K562 (cell line): ENCODE results near the gene SNX9. TPM values are rescaled to one million over a fixed set of nuclear protein-coding genes. Genes with fewer than 3 reads are reported as not detected.

Experiments used
- ATF7 ChIP-seq: fragments of 450-650 bp; IDR thresholded peaks from 2 replicates; pipeline ENCODE4 v1.7.1; 2014; ENCODE audit warnings: mild to moderate bottlenecking, moderate library complexity
- CREB1 ChIP-seq, 2 experiments: sonication (generic) in 1 of 2; formaldehyde crosslinking in 1 of 2; IDR thresholded peaks; 2 replicates each; pipeline versions ENCODE4 v1.6.1 to v1.8.0; 2012 to 2022; ENCODE audit warnings: inconsistent platforms in 1 of 2, mild to moderate bottlenecking in 1 of 2, missing genetic modification reagents in 1 of 2, moderate library complexity in 1 of 2
- ETV5 ChIP-seq: sonication (generic); formaldehyde crosslinking; IDR thresholded peaks from 2 replicates; pipeline ENCODE4 v1.4.0; 2020; ENCODE audit warnings: low read depth, mild to moderate bottlenecking, missing genetic modification reagents
- HNRNPK ChIP-seq: fragments of 200-400 bp; formaldehyde crosslinking; IDR thresholded peaks from one replicate; pipeline ENCODE4 v1.6.1; 2018; ENCODE audit warnings: mild to moderate bottlenecking, low read depth, low read length; ENCODE audit not compliant: poor library complexity, severe bottlenecking
- KDM5B ChIP-seq: fragments of 200-600 bp; sonication (generic); IDR thresholded peaks from 2 replicates; pipeline ENCODE4 v1.6.1; 2012; ENCODE audit warnings: low read depth, mild to moderate bottlenecking, moderate library complexity, low read length, control low read depth, inconsistent platforms; ENCODE audit not compliant: insufficient replicate concordance
- MCM3 ChIP-seq: fragments of 450-650 bp; IDR thresholded peaks from 2 replicates; pipeline ENCODE4 v1.6.1; 2016
- NCOA4 ChIP-seq: fragments of 450-650 bp; IDR thresholded peaks from 2 replicates; pipeline ENCODE4 v1.6.1; 2018; ENCODE audit warnings: mild to moderate bottlenecking; ENCODE audit not compliant: partially characterized antibody
- NR4A1 ChIP-seq, 2 experiments: fragments of 250-450 bp in 1 of 2; fragments of 450-650 bp in 1 of 2; sonication (Bioruptor Pico) in 1 of 2; IDR thresholded peaks; 2 replicates each; pipeline versions ENCODE4 v1.4.0 to v1.6.1; 2016 to 2020; ENCODE audit warnings: mild to moderate bottlenecking in 2 of 2, missing compliant biosample characterization in 1 of 2, missing genetic modification characterization in 1 of 2, moderate library complexity in 1 of 2
- SMAD3 ChIP-seq: fragments of 450-650 bp; formaldehyde crosslinking; conservative IDR thresholded peaks from 2 replicates; pipeline ENCODE4 v1.4.0; 2020; ENCODE audit warnings: mild to moderate bottlenecking
- polyA plus RNA-seq, 8 experiments: library from polyadenylated mRNA; depleted of rRNA in 4 of 8; stranded (reverse) in 5 of 8; unstranded in 3 of 8; fragments of >200 nt; fragmentation: Nextera tagmentation in 2 of 8; fragmentation: Illumina TruSeq in 1 of 8; extraction: Ambion mirVana in 2 of 8; extraction: Trizol in 1 of 8; gene quantifications; 2 replicates each; pipeline versions ENCODE4 v1.2.1 to v1.2.3, GENCODE V29; 2011 to 2014; ENCODE audit warnings: inconsistent platforms in 1 of 8, missing spikeins in 1 of 8
- total RNA-seq, 7 experiments: library from RNA; depleted of rRNA in 6 of 7; stranded (reverse); fragments of >200 nt in 6 of 7; fragmentation: Illumina TruSeq in 2 of 7; extraction: Trizol in 2 of 7; gene quantifications; 2 replicates each; pipeline versions ENCODE4 v1.2.1 to v1.2.3, GENCODE V29; 2011 to 2021; ENCODE audit warnings: low replicate concordance in 1 of 7
- TF ChIP-seq, protein P1 (sequence below), 3 experiments: fragments of 200-800 bp in 1 of 3; fragments of 250-450 bp in 1 of 3; fragments of 450-650 bp in 1 of 3; sonication (Bioruptor Pico) in 1 of 3; sonication (Bioruptor generic) in 1 of 3; formaldehyde crosslinking in 1 of 3; IDR thresholded peaks; 2 replicates each; pipeline versions ENCODE4 v1.6.1 to v1.8.0; 2016 to 2022; ENCODE audit warnings: mild to moderate bottlenecking in 2 of 3, missing genetic modification characterization in 2 of 3, missing compliant biosample characterization in 1 of 3, moderate library complexity in 1 of 3
- TF ChIP-seq, protein P2 (sequence below): sonication (generic); formaldehyde crosslinking; IDR thresholded peaks from 2 replicates; pipeline ENCODE4 v1.8.0; 2023; ENCODE audit warnings: mild to moderate bottlenecking, missing genetic modification reagents
- TF ChIP-seq, protein P3 (sequence below): IDR thresholded peaks from 2 replicates; pipeline ENCODE4 v1.6.1; 2016; ENCODE audit warnings: missing genetic modification characterization, missing compliant biosample characterization
- TF ChIP-seq, protein P4 (sequence below): fragments of 250-450 bp; sonication (Bioruptor Pico); IDR thresholded peaks from 2 replicates; pipeline ENCODE4 v1.5.0; 2021; ENCODE audit warnings: mild to moderate bottlenecking, moderate library complexity

The SNX9 gene
- total and polyA plus RNA-seq, 9 of the 15 experiments (the other 6 are each of a cell fraction or from before 2014, with no cell fraction given): 6.0 to 81.7 (median 57.1) TPM

DNA sequence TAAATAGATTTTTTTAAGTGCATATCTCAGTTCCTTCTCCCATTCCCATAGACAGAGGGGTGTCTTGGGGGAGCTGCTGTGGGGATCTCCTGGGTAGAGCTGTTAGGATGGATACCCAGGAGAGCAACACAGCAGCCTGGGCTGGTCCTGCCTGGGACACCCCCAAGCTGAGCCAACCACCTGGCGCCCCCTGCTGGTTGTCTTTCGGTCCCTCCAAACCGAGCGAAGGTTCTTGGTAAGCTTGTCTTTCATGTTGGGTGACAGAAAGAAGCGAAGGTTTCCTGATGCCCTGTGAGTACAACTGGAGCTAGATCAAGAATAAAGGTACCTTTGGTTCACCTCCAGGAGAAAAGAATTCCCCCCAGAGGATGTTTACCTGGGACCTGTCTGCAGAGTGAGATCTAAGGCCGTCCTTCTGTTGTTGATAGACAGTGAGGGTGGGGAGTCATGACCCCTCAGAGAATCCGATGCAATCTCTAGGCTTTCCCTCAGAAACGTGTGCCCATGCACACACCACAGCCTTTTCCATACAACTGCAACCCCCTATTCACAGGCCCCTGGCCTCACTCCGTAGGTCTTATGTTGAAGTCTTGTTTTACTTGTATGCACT is 50.8 kb downstream of the SNX9 start (continued):
- TF ChIP-seq ATF7: 0 out of 2 replicates have a peak, but pooled peaks have one; percentile 23
- no peak for TF ChIP-seq NCOA4
- TF ChIP-seq ETV5 (CRISPR knock-in tag): no peak
- no peak for TF ChIP-seq SMAD3 (CRISPR knock-in tag)
- TF ChIP-seq MCM3: no peak
- TF ChIP-seq, protein P1, sequence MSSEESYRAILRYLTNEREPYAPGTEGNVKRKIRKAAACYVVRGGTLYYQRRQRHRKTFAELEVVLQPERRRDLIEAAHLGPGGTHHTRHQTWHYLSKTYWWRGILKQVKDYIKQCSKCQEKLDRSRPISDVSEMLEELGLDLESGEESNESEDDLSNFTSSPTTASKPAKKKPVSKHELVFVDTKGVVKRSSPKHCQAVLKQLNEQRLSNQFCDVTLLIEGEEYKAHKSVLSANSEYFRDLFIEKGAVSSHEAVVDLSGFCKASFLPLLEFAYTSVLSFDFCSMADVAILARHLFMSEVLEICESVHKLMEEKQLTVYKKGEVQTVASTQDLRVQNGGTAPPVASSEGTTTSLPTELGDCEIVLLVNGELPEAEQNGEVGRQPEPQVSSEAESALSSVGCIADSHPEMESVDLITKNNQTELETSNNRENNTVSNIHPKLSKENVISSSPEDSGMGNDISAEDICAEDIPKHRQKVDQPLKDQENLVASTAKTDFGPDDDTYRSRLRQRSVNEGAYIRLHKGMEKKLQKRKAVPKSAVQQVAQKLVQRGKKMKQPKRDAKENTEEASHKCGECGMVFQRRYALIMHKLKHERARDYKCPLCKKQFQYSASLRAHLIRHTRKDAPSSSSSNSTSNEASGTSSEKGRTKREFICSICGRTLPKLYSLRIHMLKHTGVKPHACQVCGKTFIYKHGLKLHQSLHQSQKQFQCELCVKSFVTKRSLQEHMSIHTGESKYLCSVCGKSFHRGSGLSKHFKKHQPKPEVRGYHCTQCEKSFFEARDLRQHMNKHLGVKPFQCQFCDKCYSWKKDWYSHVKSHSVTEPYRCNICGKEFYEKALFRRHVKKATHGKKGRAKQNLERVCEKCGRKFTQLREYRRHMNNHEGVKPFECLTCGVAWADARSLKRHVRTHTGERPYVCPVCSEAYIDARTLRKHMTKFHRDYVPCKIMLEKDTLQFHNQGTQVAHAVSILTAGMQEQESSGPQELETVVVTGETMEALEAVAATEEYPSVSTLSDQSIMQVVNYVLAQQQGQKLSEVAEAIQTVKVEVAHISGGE (CRISPR knock-in tag; IDR thresholded peaks at IDR 0.05): no peak
- TF ChIP-seq NR4A1 (CRISPR knock-in tag; IDR thresholded peaks at IDR 0.05): no peak
- no peak for TF ChIP-seq NR4A1 (tag; IDR thresholded peaks at IDR 0.05)
- TF ChIP-seq, protein P2, sequence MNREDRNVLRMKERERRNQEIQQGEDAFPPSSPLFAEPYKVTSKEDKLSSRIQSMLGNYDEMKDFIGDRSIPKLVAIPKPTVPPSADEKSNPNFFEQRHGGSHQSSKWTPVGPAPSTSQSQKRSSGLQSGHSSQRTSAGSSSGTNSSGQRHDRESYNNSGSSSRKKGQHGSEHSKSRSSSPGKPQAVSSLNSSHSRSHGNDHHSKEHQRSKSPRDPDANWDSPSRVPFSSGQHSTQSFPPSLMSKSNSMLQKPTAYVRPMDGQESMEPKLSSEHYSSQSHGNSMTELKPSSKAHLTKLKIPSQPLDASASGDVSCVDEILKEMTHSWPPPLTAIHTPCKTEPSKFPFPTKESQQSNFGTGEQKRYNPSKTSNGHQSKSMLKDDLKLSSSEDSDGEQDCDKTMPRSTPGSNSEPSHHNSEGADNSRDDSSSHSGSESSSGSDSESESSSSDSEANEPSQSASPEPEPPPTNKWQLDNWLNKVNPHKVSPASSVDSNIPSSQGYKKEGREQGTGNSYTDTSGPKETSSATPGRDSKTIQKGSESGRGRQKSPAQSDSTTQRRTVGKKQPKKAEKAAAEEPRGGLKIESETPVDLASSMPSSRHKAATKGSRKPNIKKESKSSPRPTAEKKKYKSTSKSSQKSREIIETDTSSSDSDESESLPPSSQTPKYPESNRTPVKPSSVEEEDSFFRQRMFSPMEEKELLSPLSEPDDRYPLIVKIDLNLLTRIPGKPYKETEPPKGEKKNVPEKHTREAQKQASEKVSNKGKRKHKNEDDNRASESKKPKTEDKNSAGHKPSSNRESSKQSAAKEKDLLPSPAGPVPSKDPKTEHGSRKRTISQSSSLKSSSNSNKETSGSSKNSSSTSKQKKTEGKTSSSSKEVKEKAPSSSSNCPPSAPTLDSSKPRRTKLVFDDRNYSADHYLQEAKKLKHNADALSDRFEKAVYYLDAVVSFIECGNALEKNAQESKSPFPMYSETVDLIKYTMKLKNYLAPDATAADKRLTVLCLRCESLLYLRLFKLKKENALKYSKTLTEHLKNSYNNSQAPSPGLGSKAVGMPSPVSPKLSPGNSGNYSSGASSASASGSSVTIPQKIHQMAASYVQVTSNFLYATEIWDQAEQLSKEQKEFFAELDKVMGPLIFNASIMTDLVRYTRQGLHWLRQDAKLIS (CRISPR knock-in tag): no peak
- TF ChIP-seq HNRNPK: no peak
- TF ChIP-seq CREB1 (IDR thresholded peaks at IDR 0.05): no peak
- no peak for TF ChIP-seq CREB1 (CRISPR knock-in tag; IDR thresholded peaks at IDR 0.05)
- TF ChIP-seq, protein P3, sequence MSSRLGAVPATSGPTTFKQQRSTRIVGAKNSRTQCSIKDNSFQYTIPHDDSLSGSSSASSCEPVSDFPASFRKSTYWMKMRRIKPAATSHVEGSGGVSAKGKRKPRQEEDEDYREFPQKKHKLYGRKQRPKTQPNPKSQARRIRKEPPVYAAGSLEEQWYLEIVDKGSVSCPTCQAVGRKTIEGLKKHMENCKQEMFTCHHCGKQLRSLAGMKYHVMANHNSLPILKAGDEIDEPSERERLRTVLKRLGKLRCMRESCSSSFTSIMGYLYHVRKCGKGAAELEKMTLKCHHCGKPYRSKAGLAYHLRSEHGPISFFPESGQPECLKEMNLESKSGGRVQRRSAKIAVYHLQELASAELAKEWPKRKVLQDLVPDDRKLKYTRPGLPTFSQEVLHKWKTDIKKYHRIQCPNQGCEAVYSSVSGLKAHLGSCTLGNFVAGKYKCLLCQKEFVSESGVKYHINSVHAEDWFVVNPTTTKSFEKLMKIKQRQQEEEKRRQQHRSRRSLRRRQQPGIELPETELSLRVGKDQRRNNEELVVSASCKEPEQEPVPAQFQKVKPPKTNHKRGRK (tag): no peak
- TF ChIP-seq, protein P4, sequence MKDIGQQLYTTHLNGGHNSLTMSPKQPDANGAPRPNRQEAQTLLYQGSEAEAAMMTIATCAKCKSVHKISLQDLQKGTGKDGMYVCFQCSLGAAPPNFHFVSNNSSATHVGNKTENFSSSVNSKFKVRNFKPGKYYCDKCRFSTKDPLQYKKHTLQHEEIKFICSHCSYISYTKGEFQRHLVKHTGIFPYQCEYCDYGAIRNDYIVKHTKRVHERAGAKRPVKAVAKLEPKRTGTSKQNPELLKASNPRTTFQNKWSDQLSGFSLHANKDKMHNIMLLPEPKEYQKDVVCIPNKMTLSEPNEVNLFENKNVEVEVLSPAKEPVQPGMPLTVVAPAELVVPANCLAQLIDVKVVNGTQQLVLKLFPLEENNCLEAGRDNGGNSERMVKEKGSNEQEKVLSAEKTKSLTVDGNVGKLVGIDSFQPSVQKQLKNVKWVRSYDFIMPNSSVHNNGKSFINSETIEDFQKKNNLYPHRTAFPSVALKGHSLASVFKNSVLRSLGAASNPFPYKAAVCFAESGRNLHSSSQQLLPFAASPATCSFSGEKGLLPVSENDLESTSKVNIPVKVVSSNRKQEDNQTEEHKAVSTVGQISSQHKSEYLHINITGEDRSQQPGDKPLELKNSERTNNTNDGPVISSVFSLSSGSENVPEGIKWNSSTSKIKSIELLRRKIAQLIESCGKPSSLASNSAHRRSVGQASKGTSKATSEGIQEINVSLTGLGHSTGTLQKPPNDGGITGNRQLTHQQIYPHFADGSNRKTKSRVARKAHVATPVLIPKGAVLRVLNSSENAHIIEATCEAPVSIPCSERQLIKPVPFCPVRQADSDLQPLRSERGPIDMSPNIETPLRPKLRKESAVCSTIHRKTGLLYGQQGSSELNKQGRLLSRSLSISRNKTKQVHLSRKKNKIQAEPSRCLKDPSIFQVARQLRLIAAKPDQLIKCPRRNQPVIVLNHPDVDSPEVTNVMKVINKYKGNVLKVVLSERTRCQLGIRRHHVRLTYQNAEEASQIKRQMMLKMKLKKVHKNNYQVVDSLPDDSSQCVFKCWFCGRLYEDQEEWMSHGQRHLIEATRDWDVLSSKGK (CRISPR knock-in tag): no peak
- no peak for TF ChIP-seq KDM5B
